Measurements from ENCODE around the gene NWD2. TPM values are rescaled to one million over a fixed set of nuclear protein-coding genes. Genes with fewer than 3 reads are reported as not detected.

NWD2 gene
- total RNA-seq, 2 donors from 2014 or later, result not detected

GRCh38 chr4:37464373-37465128 lies 220.0 kb downstream of the NWD2 start:
- Mint-ChIP-seq H3K36me3 (no peaks in the 10 kb centered on the region), H3K9me3 (no peaks in the 10 kb centered on the region), H3K27ac (no peak overlapping the region)
- ATAC-seq (no peak), DNase-seq (ENCODE audit: low spot score in 2 of 2) (no peak)

GRCh38 chr4:37465296-37465695 lies 220.8 kb downstream of the NWD2 start:
- no peak for DNase-seq (ENCODE audit: low spot score in 2 of 2)
- no peak for ATAC-seq
- H3K9me3 Mint-ChIP-seq, result no peaks in the 10 kb centered on the region
- H3K36me3 Mint-ChIP-seq, result no peaks in the 10 kb centered on the region
- no peak overlapping the region for H3K27ac Mint-ChIP-seq

DNA sequence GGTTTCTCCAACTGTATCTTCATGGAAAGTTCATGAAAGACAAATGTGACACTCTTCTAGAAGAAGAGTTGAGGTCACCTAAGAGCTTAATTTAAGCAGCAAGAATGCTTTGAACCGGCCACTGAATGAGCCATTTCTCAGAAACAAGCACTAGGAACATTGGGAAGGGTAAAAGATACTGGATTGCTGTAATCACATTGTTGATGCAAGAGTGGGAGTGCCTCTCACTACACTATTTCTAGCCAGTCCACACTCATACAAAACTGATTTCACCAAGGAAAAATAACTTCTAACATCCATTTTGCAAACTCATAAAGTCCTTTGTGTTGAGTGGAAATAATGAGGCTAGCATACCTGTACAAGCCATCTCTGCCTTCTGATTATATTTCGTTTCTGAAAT lies 221.3 kb downstream of the NWD2 start:
- no peaks in the 10 kb centered on the region for H3K36me3 Mint-ChIP-seq
- H3K9me3 Mint-ChIP-seq, result no peaks in the 10 kb centered on the region
- DNase-seq (ENCODE audit: low spot score in 2 of 2) (no peak), ATAC-seq (no peak)
- H3K27ac Mint-ChIP-seq, result no peak overlapping the region

DNA sequence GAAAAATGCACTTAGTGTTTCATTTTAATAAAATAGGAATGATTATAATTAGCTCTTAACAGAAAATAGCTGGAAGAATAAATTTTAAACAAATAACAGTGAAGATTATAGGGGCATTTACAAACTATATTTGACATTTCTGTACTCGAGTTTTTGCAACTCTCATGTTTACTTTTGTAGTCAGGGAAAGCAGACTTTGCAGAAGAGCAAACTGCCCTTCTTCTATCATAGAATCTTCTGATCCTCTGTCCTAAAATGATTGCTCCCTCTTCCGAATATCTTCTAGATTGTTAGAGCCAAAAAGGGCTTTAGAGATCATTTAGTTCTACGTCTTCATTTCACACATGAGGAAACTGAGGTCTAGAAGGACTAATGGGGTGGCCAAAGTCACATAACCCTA lies 222.7 kb downstream of the NWD2 start:
- no peak for ATAC-seq
- Mint-ChIP-seq H3K36me3 (no peaks in the 10 kb centered on the region), H3K27ac (no peak overlapping the region), H3K9me3 (no peaks in the 10 kb centered on the region)
- DNase-seq (ENCODE audit: low spot score in 2 of 2), result no peak

DNA sequence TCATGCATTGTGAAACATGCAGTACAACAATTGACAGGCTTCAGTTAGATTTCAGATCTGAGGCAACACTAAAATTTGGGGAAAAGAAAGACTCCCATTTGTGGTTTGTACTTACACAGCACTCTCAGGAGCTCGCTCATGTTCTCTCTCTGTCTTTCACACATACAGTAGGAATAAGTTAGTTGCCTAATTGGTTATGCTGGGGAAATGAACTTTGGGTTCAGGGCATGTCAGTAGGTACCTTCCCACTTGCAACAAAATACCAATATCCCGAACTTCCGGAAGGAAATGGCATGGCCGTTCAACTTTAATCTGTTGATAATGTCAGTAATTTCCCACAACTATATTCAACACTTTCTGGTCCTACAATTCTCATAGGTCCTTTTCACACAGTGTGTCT lies 223.3 kb downstream of the NWD2 start:
- Mint-ChIP-seq H3K36me3 (no peaks in the 10 kb centered on the region), H3K27ac (no peak overlapping the region), H3K9me3 (no peaks in the 10 kb centered on the region)
- ATAC-seq (no peak), DNase-seq (ENCODE audit: low spot score in 2 of 2) (no peak)

DNA sequence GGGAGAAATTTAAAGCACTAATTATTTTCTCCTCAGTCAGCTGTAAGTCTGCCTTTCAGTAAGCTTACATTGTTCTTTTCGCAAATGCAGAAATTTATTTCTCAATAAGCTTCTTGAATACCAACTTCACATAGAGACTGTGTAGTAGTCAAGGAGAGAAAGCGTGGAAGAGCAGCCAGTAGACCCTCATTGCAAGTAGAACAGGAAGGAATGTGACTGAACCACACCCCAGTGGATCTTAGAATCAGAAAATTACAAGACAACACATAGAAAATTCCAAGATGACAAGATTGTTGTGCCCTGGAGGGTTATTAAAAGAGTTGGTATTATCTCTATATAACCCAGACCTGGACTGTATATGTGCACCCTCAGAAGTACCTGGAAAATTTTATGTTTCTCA lies 224.7 kb downstream of the NWD2 start:
- DNase-seq (ENCODE audit: low spot score in 2 of 2) (no peak), ATAC-seq (no peak)
- H3K27ac Mint-ChIP-seq, result no peak overlapping the region
- H3K36me3 Mint-ChIP-seq, result no peaks in the 10 kb centered on the region
- no peaks in the 10 kb centered on the region for H3K9me3 Mint-ChIP-seq

- ATAC-seq, result no peak
These were observed 225.7 kb downstream of the NWD2 start for GRCh38 chr4:37470245-37470644.

DNA sequence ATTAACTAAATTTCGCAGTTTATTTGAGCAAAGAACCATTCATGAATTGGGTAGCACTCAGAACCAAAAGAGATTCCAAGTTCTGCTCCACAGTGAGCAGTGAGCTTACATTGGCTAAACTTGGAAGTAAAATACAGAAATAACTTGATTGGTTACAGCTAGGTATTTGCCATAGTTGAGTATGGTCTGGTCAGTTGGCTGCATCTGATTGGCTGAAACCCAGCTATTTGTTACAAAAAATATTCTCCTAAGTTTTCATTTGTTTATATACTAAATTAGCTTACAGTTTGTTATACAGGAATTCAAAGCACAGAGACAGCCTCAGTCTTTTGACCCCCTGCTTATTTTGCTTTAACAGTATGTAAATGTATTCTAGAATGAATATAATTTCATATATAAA lies 226.6 kb downstream of the NWD2 start:
- Mint-ChIP-seq H3K9me3 (no peaks in the 10 kb centered on the region), H3K36me3 (no peaks in the 10 kb centered on the region), H3K27ac (no peak overlapping the region)
- DNase-seq (ENCODE audit: low spot score in 2 of 2) (no peak), ATAC-seq (no peak)

More at GRCh38 chr4:37470245-37470644, 225.7 kb downstream of the NWD2 start:
- Mint-ChIP-seq H3K27ac (no peak overlapping the region), H3K36me3 (no peaks in the 10 kb centered on the region), H3K9me3 (no peaks in the 10 kb centered on the region)
- no peak for DNase-seq (ENCODE audit: low spot score in 2 of 2)

DNA sequence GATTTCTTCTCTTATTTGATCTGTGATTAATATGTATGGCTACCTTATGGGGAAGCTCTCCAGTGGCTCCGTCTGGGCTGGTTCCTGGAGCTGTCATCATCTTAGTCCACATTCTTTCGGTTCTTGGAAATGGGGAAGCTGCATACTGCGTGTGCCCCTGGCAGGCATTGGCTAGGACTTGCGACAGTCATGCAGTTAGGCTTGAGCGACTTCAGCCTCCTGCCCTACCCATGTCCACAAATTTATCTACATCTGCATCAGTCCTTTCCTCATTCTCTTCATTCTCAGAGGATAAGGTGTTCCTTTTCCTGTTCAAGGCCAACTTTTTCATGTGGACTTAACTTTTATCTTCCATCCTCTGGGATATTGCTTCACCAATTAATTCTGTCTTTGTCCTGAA lies 227.4 kb downstream of the NWD2 start:
- H3K36me3 Mint-ChIP-seq, result no peaks in the 10 kb centered on the region
- ATAC-seq (no peak), DNase-seq (ENCODE audit: low spot score in 2 of 2) (no peak)
- no peaks in the 10 kb centered on the region for H3K9me3 Mint-ChIP-seq
- no peak overlapping the region for H3K27ac Mint-ChIP-seq

- no peaks in the 10 kb centered on the region for H3K9me3 Mint-ChIP-seq
- H3K27ac Mint-ChIP-seq, result no peak overlapping the region
- DNase-seq (ENCODE audit: low spot score in 2 of 2) (no peak), ATAC-seq (no peak)
- H3K36me3 Mint-ChIP-seq, result no peaks in the 10 kb centered on the region
These were observed 229.3 kb downstream of the NWD2 start for GRCh38 chr4:37473807-37474206.

GRCh38 chr4:37475087-37475486 lies 230.5 kb downstream of the NWD2 start:
- Mint-ChIP-seq H3K9me3 (no peaks in the 10 kb centered on the region), H3K36me3 (no peaks in the 10 kb centered on the region), H3K27ac (no peak overlapping the region)
- DNase-seq (ENCODE audit: low spot score in 2 of 2), result no peak
- ATAC-seq, result no peak

DNA sequence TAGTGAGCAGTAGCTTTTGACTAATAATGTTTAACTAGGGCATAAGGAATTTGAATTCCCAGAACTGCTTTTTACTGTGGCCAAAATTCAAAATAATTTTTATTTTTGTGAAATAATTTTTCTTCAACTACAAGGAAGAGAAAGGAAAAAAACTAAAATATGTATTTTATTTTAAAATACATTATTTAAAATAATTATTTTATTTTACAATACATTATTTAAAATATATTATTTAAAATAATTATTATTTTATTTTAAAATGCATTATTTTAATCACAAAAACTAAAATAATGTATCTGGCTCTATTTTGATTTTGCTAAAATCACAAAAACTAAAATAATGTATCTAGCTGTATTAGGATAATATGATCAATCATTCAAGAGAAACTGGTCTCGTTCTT lies 231.2 kb downstream of the NWD2 start:
- Mint-ChIP-seq H3K9me3 (no peaks in the 10 kb centered on the region), H3K27ac (no peak overlapping the region), H3K36me3 (no peaks in the 10 kb centered on the region)
- ATAC-seq (no peak), DNase-seq (ENCODE audit: low spot score in 2 of 2) (no peak)

GRCh38 chr4:37476256-37476655 lies 231.7 kb downstream of the NWD2 start:
- Mint-ChIP-seq H3K27ac (no peak overlapping the region), H3K36me3 (peaks cover 0 to under 1% of the 10 kb centered on the region in 2 donors), H3K9me3 (no peaks in the 10 kb centered on the region)
- ATAC-seq (no peak), DNase-seq (ENCODE audit: low spot score in 2 of 2) (no peak)

DNA sequence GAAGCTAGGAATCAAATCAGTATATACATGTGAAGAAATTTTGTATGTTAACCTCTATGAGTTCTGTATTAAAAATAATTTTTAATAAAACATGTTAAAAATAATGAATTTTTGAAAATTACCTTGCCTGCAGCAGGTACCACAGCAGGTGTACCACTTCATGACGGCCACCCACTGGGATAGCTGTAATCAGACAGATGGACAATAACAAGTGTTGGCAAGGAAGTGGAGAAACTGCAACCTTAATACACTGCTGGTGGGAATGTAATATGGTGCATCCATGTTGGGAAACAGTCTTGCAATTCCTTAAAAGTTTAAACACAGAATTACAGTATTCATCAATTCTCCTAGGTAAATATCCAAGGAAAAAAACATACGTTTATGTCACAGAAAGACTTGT lies 232.1 kb downstream of the NWD2 start:
- ATAC-seq, result no peak
- Mint-ChIP-seq H3K36me3 (peaks cover 2 to 5% of the 10 kb centered on the region in 2 donors), H3K9me3 (peaks cover 0 to 4% of the 10 kb centered on the region in 2 donors), H3K27ac (no peak overlapping the region)
- DNase-seq (ENCODE audit: low spot score in 2 of 2), result no peak

- H3K36me3 Mint-ChIP-seq, result peaks cover 6 to 10% of the 10 kb centered on the region in 2 donors
- ATAC-seq, result no peak
These were observed 232.6 kb downstream of the NWD2 start for GRCh38 chr4:37477126-37477525.

GRCh38 chr4:37478151-37478550 lies 233.6 kb downstream of the NWD2 start:
- Mint-ChIP-seq H3K36me3 (peaks cover 7 to 16% of the 10 kb centered on the region in 2 donors), H3K9me3 (peaks cover 0 to 10% of the 10 kb centered on the region in 2 donors), H3K27ac (no peak overlapping the region)
- no peak for DNase-seq (ENCODE audit: low spot score in 2 of 2)
- ATAC-seq, result no peak

More at GRCh38 chr4:37477126-37477525, 232.6 kb downstream of the NWD2 start:
- DNase-seq (ENCODE audit: low spot score in 2 of 2), result no peak
- Mint-ChIP-seq H3K9me3 (peaks cover 0 to 8% of the 10 kb centered on the region in 2 donors), H3K27ac (no peak overlapping the region)

DNA sequence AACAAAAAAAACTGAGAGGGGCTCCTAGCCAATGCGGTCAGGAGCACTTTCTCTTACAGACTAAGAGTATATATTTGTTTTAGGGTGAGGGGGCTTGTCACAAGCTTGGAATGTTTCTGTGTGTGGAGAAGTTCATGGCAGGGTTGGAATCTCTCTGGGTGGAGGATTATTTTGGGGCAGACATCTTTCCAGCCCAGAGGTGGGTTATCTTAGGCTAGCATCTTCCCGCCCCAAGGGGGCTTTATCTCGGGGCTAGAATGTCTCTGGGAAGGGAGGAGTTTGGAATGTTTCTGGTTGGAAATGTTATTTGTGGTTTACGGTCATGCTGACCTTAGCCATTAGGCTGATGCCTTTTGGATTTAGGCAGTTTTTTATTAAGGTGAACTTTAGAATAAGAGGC lies 236.0 kb downstream of the NWD2 start:
- DNase-seq (ENCODE audit: low spot score in 2 of 2) (no peak), ATAC-seq (no peak)
- H3K9me3 Mint-ChIP-seq, result peaks cover 0 to 10% of the 10 kb centered on the region in 2 donors
- H3K27ac Mint-ChIP-seq, result no peak overlapping the region
- H3K36me3 Mint-ChIP-seq, result peaks cover 7 to 16% of the 10 kb centered on the region in 2 donors

GRCh38 chr4:37481547-37482122 lies 237.1 kb downstream of the NWD2 start:
- peak; percentile 37 to 66 for ATAC-seq
- Mint-ChIP-seq H3K9me3 (peaks cover 0 to 10% of the 10 kb centered on the region in 2 donors), H3K27ac (no peak overlapping the region), H3K36me3 (peaks cover 7 to 16% of the 10 kb centered on the region in 2 donors)
- DNase-seq (ENCODE audit: low spot score in 2 of 2), result no peak
